AG04450 (cell line): ENCODE results near the gene ASCC1. TPM values are rescaled to one million over a fixed set of nuclear protein-coding genes. Genes with fewer than 3 reads are reported as not detected.
"Not testable (repeated sequence)": the region's sequence is repeated elsewhere in the genome, so short reads cannot be mapped to it uniquely, and the experiment has no call there.

Experiments used
- CTCF ChIA-PET: fragments of 300-600, 350-600 bp; formaldehyde crosslinking; extraction: SDS; loops from one replicate; lab custom pipeline; 2022; ENCODE audit warnings: antibody characterized with exemption, inconsistent platforms; lab: Charles Lee
- POLR2A ChIA-PET: fragments of 350-600 bp; formaldehyde crosslinking; extraction: SDS; loops from one replicate; lab custom pipeline; 2021; ENCODE audit warnings: antibody characterized with exemption, inconsistent platforms; lab: Yijun Ruan, JAX
- DNase-seq: peaks from one replicate; pipeline ENCODE4 v3.0.0-alpha.2; 2011; ENCODE audit warnings: low read depth, low spot score
- H3K27ac ChIP-seq: one replicate; pipeline ENCODE4 v1.5.1; 2012; ENCODE audit warnings: low read depth, low read length, control low read depth
- H3K27me3 ChIP-seq: one replicate; pipeline ENCODE4 v1.6.0; 2012; ENCODE audit warnings: low read length; ENCODE audit not compliant: control insufficient read depth, insufficient read depth
- H3K4me3 ChIP-seq: 2 replicates; pipeline ENCODE4 v1.5.1; 2011; ENCODE audit warnings: mild to moderate bottlenecking, low read depth, low read length, control low read depth
- H3K9me3 ChIP-seq: 2 replicates; pipeline ENCODE4 v1.5.1; 2012; ENCODE audit warnings: low read length; ENCODE audit not compliant: control insufficient read depth, insufficient read depth
- CTCF ChIP-seq: IDR thresholded peaks from 2 replicates; pipeline ENCODE4 v1.5.1; 2011; ENCODE audit warnings: low read depth, low read length, control low read depth, inconsistent platforms
- polyA plus RNA-seq: library from polyadenylated mRNA; depleted of rRNA; stranded (reverse); fragments of >200 nt; gene quantifications from 2 replicates; pipeline ENCODE4 v1.2.3, GENCODE V29; 2011

Gene ASCC1
- polyA plus RNA-seq, 1 experiment, result 43.7 TPM

DNA sequence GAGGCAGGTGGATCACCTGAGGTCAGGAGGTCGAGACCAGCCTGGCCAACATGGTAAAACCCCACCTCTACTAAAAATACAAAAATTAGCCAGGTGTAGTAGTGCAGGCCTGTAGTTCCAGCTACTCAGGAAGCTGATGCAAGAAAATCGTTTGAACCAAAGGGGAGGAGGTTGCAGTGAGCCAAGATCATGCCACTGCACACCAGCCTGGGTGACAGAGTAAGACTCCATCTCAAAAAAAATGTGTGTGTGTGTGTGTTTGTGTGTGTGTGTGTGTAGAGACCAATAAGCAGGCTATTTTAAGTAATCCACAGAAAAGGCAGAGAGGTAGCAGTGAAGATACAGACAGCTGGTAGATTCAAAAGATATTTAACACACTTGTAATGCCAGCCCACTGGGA, 7.5 kb downstream of the ASCC1 start:
- CTCF ChIA-PET, DNase-seq, H3K27me3 ChIP-seq, H3K4me3 ChIP-seq, H3K9me3 ChIP-seq, H3K27ac ChIP-seq: not testable (repeated sequence)
- POLR2A ChIA-PET, result interaction anchor here (0.6 kb wide), 1 partner anchor 313 kb away, joined by 3 read pairs; no protein-coding TSS in a partner anchor

DNA sequence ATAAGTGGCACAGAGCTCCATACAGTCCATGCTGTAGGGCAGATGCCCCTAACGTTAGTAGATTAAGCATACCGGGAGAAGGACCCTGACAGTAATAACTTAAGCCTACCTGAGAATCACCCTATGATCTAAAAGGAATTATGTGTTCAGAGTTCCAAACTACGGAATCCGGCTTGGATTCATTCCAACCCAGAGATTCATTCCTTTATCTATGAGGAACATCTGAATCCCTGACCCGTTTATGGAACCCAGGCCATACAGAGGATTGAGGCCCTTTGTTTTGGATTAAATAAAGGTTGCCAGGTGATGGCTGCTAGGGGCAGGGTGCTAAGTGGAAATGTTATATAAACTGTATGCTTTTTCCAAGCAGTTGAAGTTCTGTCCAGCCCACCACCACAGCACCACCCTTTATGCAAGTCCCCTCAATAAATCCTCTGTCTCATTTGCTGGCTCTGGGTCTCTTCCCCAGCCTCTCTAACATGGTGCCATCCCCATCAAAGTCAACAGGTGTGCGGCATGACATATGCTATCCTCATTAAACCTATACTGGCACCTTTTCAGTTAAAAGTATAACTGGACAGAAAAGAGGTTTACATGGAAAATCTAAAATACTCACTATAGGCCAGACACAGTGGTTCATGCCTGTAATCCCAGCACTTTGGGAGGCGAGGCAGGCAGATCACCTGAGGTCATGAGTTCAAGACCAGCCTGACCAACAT, 9.4 kb downstream of the ASCC1 start:
- H3K27me3 ChIP-seq, result no peaks in the 10 kb centered on the region
- CTCF ChIA-PET, result interaction anchor here (1.0 kb wide), 1 partner anchor 16 kb away, joined by 3 read pairs; no protein-coding TSS in a partner anchor
- no peak overlapping the region for H3K27ac ChIP-seq
- H3K9me3 ChIP-seq, result no peaks in the 10 kb centered on the region
- no peak for DNase-seq
- TF ChIP-seq CTCF, result no peak
- no peak overlapping the region for H3K4me3 ChIP-seq
- POLR2A ChIA-PET, result no interaction called here

- Histone ChIP-seq H3K27me3 (no peaks in the 10 kb centered on the region), H3K27ac (no peak overlapping the region), H3K9me3 (no peaks in the 10 kb centered on the region), H3K4me3 (no peak overlapping the region)
- TF ChIP-seq CTCF, result no peak
- DNase-seq, result no peak
- POLR2A ChIA-PET, result no interaction called here
- CTCF ChIA-PET, result interaction anchor here (0.6 to 0.7 kb wide), 2 partner anchors 11 to 27 kb away, joined by 3 to 4 read pairs; partner anchors contain the start of genes ANAPC16 and ASCC1
Measured at GRCh38 chr10:72204724-72205123, 11.4 kb downstream of the ASCC1 start.

- no peaks in the 10 kb centered on the region for H3K27me3 ChIP-seq
- no peak overlapping the region for H3K27ac ChIP-seq
- no peak for TF ChIP-seq CTCF
- ChIA-PET POLR2A (no interaction called here), CTCF (interaction anchor here (0.6 to 0.7 kb wide), 2 partner anchors 12 to 28 kb away, joined by 3 to 4 read pairs; partner anchors contain the start of genes ANAPC16 and ASCC1)
- no peaks in the 10 kb centered on the region for H3K9me3 ChIP-seq
- no peak for DNase-seq
- H3K4me3 ChIP-seq, result no peak overlapping the region
Measured at GRCh38 chr10:72204296-72204695, 11.8 kb downstream of the ASCC1 start.

GRCh38 chr10:72201293-72201692, 14.8 kb downstream of the ASCC1 start:
- TF ChIP-seq CTCF, result no peak
- Histone ChIP-seq H3K4me3 (no peak overlapping the region), H3K27ac (no peak overlapping the region), H3K27me3 (no peaks in the 10 kb centered on the region), H3K9me3 (no peaks in the 10 kb centered on the region)
- POLR2A ChIA-PET, result no interaction called here
- CTCF ChIA-PET, result no interaction called here
- no peak for DNase-seq
